H1 (cell line): Measurements from ENCODE around the gene RGS14. TPM values are rescaled to one million over a fixed set of nuclear protein-coding genes. Genes with fewer than 3 reads are reported as not detected.

Source experiments
- CTCF ChIA-PET: fragments of 300-600 bp; sonication (Branson Sonifier 250); formaldehyde crosslinking; loops from one replicate; lab custom pipeline; 2021; ENCODE audit not compliant: partially characterized antibody; lab: Charles Lee
- POLR2A ChIA-PET: fragments of 300-600 bp; sonication (Branson Sonifier 250); formaldehyde crosslinking; loops from one replicate; lab custom pipeline; 2021; ENCODE audit warnings: inconsistent platforms; ENCODE audit not compliant: partially characterized antibody; lab: Charles Lee
- DNase-seq, 2 experiments: peaks; one replicate each; pipeline versions ENCODE4 v3.0.0 to v3.0.0-alpha.2; 2010 to 2022; ENCODE audit warnings: low spot score in 2 of 2, low read depth in 1 of 2, mixed read lengths in 1 of 2
- FAIRE-seq: peaks from 2 replicates; lab custom pipeline; 2011; peaks lifted over from hg19 to GRCh38; lab: Jason Lieb, UNC
- H2AFZ ChIP-seq: 2 replicates; pipeline ENCODE4 v1.8.1; 2012; ENCODE audit warnings: low read length, inconsistent platforms
- H2AK5ac ChIP-seq: 2 replicates; pipeline ENCODE4 v1.6.1; 2013; ENCODE audit warnings: low read depth, low read length
- H2BK120ac ChIP-seq: replicated peaks from 2 replicates; pipeline ENCODE3; 2013; ENCODE audit warnings: low read depth, low read length, inconsistent platforms
- H2BK12ac ChIP-seq: 2 replicates; pipeline ENCODE4 v1.6.1; 2013; ENCODE audit warnings: low read depth, low read length
- H2BK15ac ChIP-seq: 2 replicates; pipeline ENCODE4 v1.6.1; 2013; ENCODE audit warnings: low read length
- H2BK20ac ChIP-seq: 2 replicates; pipeline ENCODE4 v1.6.1; 2013; ENCODE audit warnings: low read length
- H2BK5ac ChIP-seq: 2 replicates; pipeline ENCODE4 v1.6.1; 2013; ENCODE audit warnings: low read depth, low read length
- H3K14ac ChIP-seq: 2 replicates; pipeline ENCODE4 v1.6.1; 2013; ENCODE audit warnings: inconsistent platforms; ENCODE audit not compliant: insufficient read length
- H3K18ac ChIP-seq: 2 replicates; pipeline ENCODE4 v1.6.1; 2013; ENCODE audit warnings: low read length; ENCODE audit errors: extremely low read depth
- H3K23ac ChIP-seq: 2 replicates; pipeline ENCODE4 v1.6.1; 2013; ENCODE audit warnings: inconsistent platforms; ENCODE audit not compliant: insufficient read length
- H3K23me2 ChIP-seq: 2 replicates; pipeline ENCODE4 v1.6.1; 2013; ENCODE audit warnings: low read depth, low read length
- H3K27ac ChIP-seq: 2 replicates; pipeline ENCODE4 v1.6.1; 2011; ENCODE audit warnings: low read depth, low read length, inconsistent platforms
- H3K27me3 ChIP-seq, 4 experiments: replicated peaks in 1 of 4; 1 replicate in 1 of 4; 2 replicates in 3 of 4; pipeline versions ENCODE4 v1.6.1 to v1.8.1; 2011 to 2013; ENCODE audit warnings: low read length in 3 of 4, mild to moderate bottlenecking in 3 of 4, inconsistent platforms in 2 of 4, mixed read lengths in 2 of 4, moderate library complexity in 1 of 4; ENCODE audit not compliant: control insufficient read depth in 3 of 4, insufficient read depth in 3 of 4; ENCODE audit errors: extremely low read depth in 1 of 4
- H3K36me3 ChIP-seq, 4 experiments: 2 replicates each; pipeline versions ENCODE4 v1.6.1 to v1.8.1; 2011 to 2013; ENCODE audit warnings: mild to moderate bottlenecking in 4 of 4, low read length in 3 of 4, moderate library complexity in 2 of 4, control low read depth in 1 of 4, inconsistent platforms in 1 of 4; ENCODE audit not compliant: insufficient read depth in 4 of 4, control insufficient read depth in 2 of 4
- H3K4ac ChIP-seq: replicated peaks from 2 replicates; pipeline ENCODE3; 2013; ENCODE audit warnings: low read length, low read depth, mixed read lengths, inconsistent platforms; ENCODE audit not compliant: insufficient read length
- H3K4me1 ChIP-seq, 4 experiments: replicated peaks in 1 of 4; 1 replicate in 1 of 4; 2 replicates in 3 of 4; pipeline versions ENCODE4 v1.6.1 to v1.8.1; 2011 to 2013; ENCODE audit warnings: low read length in 3 of 4, inconsistent platforms in 2 of 4, mixed read lengths in 1 of 4; ENCODE audit not compliant: insufficient read depth in 4 of 4, control insufficient read depth in 3 of 4
- H3K4me2 ChIP-seq, 2 experiments: 2 replicates each; pipeline versions ENCODE4 v1.6.1 to v1.8.1; 2011 to 2013; ENCODE audit warnings: low read depth in 2 of 2, low read length in 2 of 2, control low read depth in 1 of 2, inconsistent platforms in 1 of 2, mild to moderate bottlenecking in 1 of 2; ENCODE audit not compliant: insufficient read depth in 1 of 2
- H3K4me3 ChIP-seq, 4 experiments: fragments of 200-600, 300-600 bp in 1 of 4; sonication (generic), shearing (Covaris generic), sonication (Bioruptor Twin) in 1 of 4; 2 replicates each; pipeline versions ENCODE4 v1.5.1 to v1.8.1; 2011 to 2016; ENCODE audit warnings: low read length in 4 of 4, low read depth in 3 of 4, control low read depth in 2 of 4, inconsistent platforms in 2 of 4, mild to moderate bottlenecking in 2 of 4, mixed read lengths in 1 of 4, moderate library complexity in 1 of 4; ENCODE audit not compliant: insufficient read depth in 2 of 4; ENCODE audit errors: extremely low read depth in 1 of 4
- H3K56ac ChIP-seq: replicated peaks from 2 replicates; pipeline ENCODE3; 2013; ENCODE audit warnings: low read depth, mild to moderate bottlenecking, mixed read lengths, low read length, inconsistent platforms; ENCODE audit not compliant: insufficient read length
- H3K79me1 ChIP-seq: 2 replicates; pipeline ENCODE4 v1.6.1; 2013; ENCODE audit warnings: low read depth, low read length, control low read depth
- H3K79me2 ChIP-seq, 2 experiments: 2 replicates each; pipeline versions ENCODE4 v1.6.1 to v1.8.1; 2012 to 2013; ENCODE audit warnings: low read length in 2 of 2, mild to moderate bottlenecking in 2 of 2, inconsistent platforms in 1 of 2; ENCODE audit not compliant: insufficient read depth in 2 of 2, control insufficient read depth in 1 of 2
- H3K9ac ChIP-seq, 4 experiments: replicated peaks in 1 of 4; 1 replicate in 1 of 4; 2 replicates in 3 of 4; pipeline versions ENCODE4 v1.6.1 to v1.8.1; 2011 to 2013; ENCODE audit warnings: low read depth in 3 of 4, low read length in 3 of 4, control low read depth in 2 of 4, mild to moderate bottlenecking in 2 of 4, moderate library complexity in 2 of 4, inconsistent platforms in 1 of 4; ENCODE audit errors: extremely low read depth in 1 of 4
- H3K9me3 ChIP-seq, 2 experiments: 2 replicates each; pipeline versions ENCODE4 v1.6.1 to v1.8.1; 2012 to 2013; ENCODE audit warnings: mild to moderate bottlenecking in 2 of 2, moderate library complexity in 2 of 2, control low read depth in 1 of 2, inconsistent platforms in 1 of 2, low read depth in 1 of 2, low read length in 1 of 2, mixed read lengths in 1 of 2; ENCODE audit not compliant: insufficient read depth in 2 of 2
- H4K20me1 ChIP-seq, 2 experiments: replicated peaks in 1 of 2; 2 replicates each; pipeline versions ENCODE3 to v1.8.1; 2011 to 2013; ENCODE audit warnings: inconsistent platforms in 2 of 2, low read length in 2 of 2, mild to moderate bottlenecking in 1 of 2; ENCODE audit not compliant: insufficient read depth in 2 of 2, control insufficient read depth in 1 of 2
- H4K5ac ChIP-seq: 2 replicates; pipeline ENCODE4 v1.6.1; 2013; ENCODE audit warnings: low read length, low read depth, mixed read lengths, inconsistent platforms; ENCODE audit not compliant: insufficient read length
- H4K8ac ChIP-seq: 2 replicates; pipeline ENCODE4 v1.8.0; 2013; ENCODE audit warnings: mild to moderate bottlenecking, moderate library complexity, low read length, inconsistent platforms; ENCODE audit not compliant: insufficient read depth; ENCODE audit errors: extremely low read depth
- H4K91ac ChIP-seq: replicated peaks from 2 replicates; pipeline ENCODE3; 2013; ENCODE audit warnings: low read length, mixed read lengths, inconsistent platforms; ENCODE audit not compliant: insufficient read length
- TAF1 ChIP-seq: IDR thresholded peaks from 2 replicates; pipeline ENCODE4 v1.6.1; 2011; ENCODE audit warnings: mild to moderate bottlenecking, low read depth, low read length
- WGBS, 2 experiments: shearing (Covaris generic) in 1 of 2; methylation state at CpG; one replicate each; pipeline versions ENCODE4 v1.1.6 to v1.1.7; 2013 to 2015; ENCODE audit warnings: low lambda C conversion rate in 2 of 2, mixed read lengths in 2 of 2, inconsistent platforms in 1 of 2, low coverage in 1 of 2, missing lambda C conversion rate in 1 of 2; ENCODE audit not compliant: insufficient replicate concordance in 2 of 2, insufficient coverage in 1 of 2, insufficient read length in 1 of 2; ENCODE audit errors: extremely low coverage in 1 of 2, missing lambda C conversion rate in 1 of 2; 5-methylcytosine and 5-hydroxymethylcytosine counted together
- polyA plus RNA-seq, 7 experiments: library from polyadenylated mRNA; depleted of rRNA in 3 of 7; stranded (reverse) in 5 of 7; unstranded in 2 of 7; fragments of >200 nt in 5 of 7; fragments of 200-250 nt in 2 of 7; gene quantifications; 1 replicate in 5 of 7; 2 replicates in 1 of 7; 4 replicates in 1 of 7; pipeline versions ENCODE4 v1.2.1 to v1.2.3, GENCODE V29; 2011 to 2013; ENCODE audit warnings: missing spikeins in 2 of 7, mixed read lengths in 2 of 7
- total RNA-seq: library from RNA; stranded (reverse); fragmentation: NEBNext Ultra II Directional; extraction: Animal tissue kit (Norgen Biotek cat#: 25700); gene quantifications from 2 replicates; pipeline ENCODE4 v1.2.1, GENCODE V29; 2021

The RGS14 gene
- total and polyA plus RNA-seq, 2 of the 8 experiments (the other 6 are each of a cell fraction or from before 2014, with no cell fraction given): 24.4 to 46.1 TPM

- H3K27me3 ChIP-seq: peaks cover 0 to 16% (median 11%) of the 10 kb centered on the region in 4 experiments; a peak in 6 of 7 replicates
Observed at GRCh38 chr5:177393990-177394389, 36.3 kb downstream of the RGS14 start.

More at GRCh38 chr5:177393990-177394389, 36.3 kb downstream of the RGS14 start:
- Histone ChIP-seq H3K79me1 (no peaks in the 10 kb centered on the region), H3K79me2 (no peaks in the 10 kb centered on the region), H3K23ac (no peak overlapping the region), H3K36me3 (no peaks in the 10 kb centered on the region), H4K5ac (no peak overlapping the region), H3K9me3 (no peaks in the 10 kb centered on the region), H2BK5ac (peak overlapping the region; percentile 7; the same call in 1 of the 2 replicates), H4K91ac (no peak overlapping the region), H3K14ac (no peak overlapping the region), H3K4ac (no peak overlapping the region), H3K4me3 (no peak overlapping the region), H3K4me1 (peaks cover 0 to 3% (median 0%) of the 10 kb centered on the region in 4 experiments; a peak in 4 of 7 replicates), H2AK5ac (peak overlapping the region; percentile 34; the same call in 1 of the 2 replicates), H3K56ac (no peak overlapping the region), H4K8ac (no peak overlapping the region), H3K23me2 (no peaks in the 10 kb centered on the region), H2BK20ac (no peak overlapping the region), H3K4me2 (no peak overlapping the region), H2AFZ (no peak overlapping the region), H3K9ac (no peak overlapping the region), H2BK15ac (0 out of 2 replicates have a peak overlapping the region, but pooled peaks have one; percentile 12), H3K18ac (no peak overlapping the region), H2BK120ac (no peak overlapping the region), H3K27ac (no peak overlapping the region), H2BK12ac (peak overlapping the region; percentile 91; the same call in 1 of the 2 replicates), H4K20me1 (no peaks in the 10 kb centered on the region)
- POLR2A ChIA-PET: interaction anchor here (1.3 to 4.2 kb wide), 5 partner anchors 9 to 103 kb away, joined by 3 to 16 read pairs (median 4); partner anchors contain the start of gene PDLIM7
- CTCF ChIA-PET: interaction anchor here (0.6 to 18.7 kb wide), 7 partner anchors 9 to 599 kb away, joined by 3 to 430 read pairs (median 37); partner anchors contain the start of genes PFN3, PRR7 and SLC34A1
- FAIRE-seq (no peak), DNase-seq (no peak)
- WGBS, 2 experiments: 73% methylated on average over 5 of the region's 5 CpGs; no CpG with 5 or more reads in 1 of the 2 experiments
- TF ChIP-seq TAF1: no peak
